Kidney glomerular epithelial cell (primary cell): Measurements from ENCODE around the gene DYNC1I1.

Experiments used
- DNase-seq: peaks from one replicate; lab custom pipeline; 2025; lab: John Stamatoyannopoulos, UW

Gene DYNC1I1

GRCh38 chr7:96026010-96026409 lies 253.7 kb downstream of the DYNC1I1 start:
- no peak for DNase-seq

GRCh38 chr7:96026611-96027010 lies 254.3 kb downstream of the DYNC1I1 start:
- DNase-seq: no peak

GRCh38 chr7:96028729-96029128 lies 256.4 kb downstream of the DYNC1I1 start:
- DNase-seq: no peak

- DNase-seq: no peak
Measured at GRCh38 chr7:96033009-96033598, 260.8 kb downstream of the DYNC1I1 start.

GRCh38 chr7:96034940-96035727 lies 262.8 kb downstream of the DYNC1I1 start:
- no peak for DNase-seq

GRCh38 chr7:96040250-96040772 lies 268.0 kb downstream of the DYNC1I1 start:
- no peak for DNase-seq

- DNase-seq: no peak
Measured at GRCh38 chr7:96041171-96041570, 268.8 kb downstream of the DYNC1I1 start.

- DNase-seq: no peak
Measured at GRCh38 chr7:96045181-96045580, 272.8 kb downstream of the DYNC1I1 start.

- DNase-seq: no peak
Measured at GRCh38 chr7:96045919-96046318, 273.6 kb downstream of the DYNC1I1 start.

- DNase-seq: no peak
Measured at GRCh38 chr7:96052289-96052688, 279.9 kb downstream of the DYNC1I1 start.

GRCh38 chr7:96052860-96053470 lies 280.6 kb downstream of the DYNC1I1 start:
- DNase-seq: no peak

GRCh38 chr7:96055717-96056116 lies 283.4 kb downstream of the DYNC1I1 start:
- DNase-seq: peak; percentile 50

- DNase-seq: no peak
Measured at GRCh38 chr7:96059075-96059474, 286.7 kb downstream of the DYNC1I1 start.

- no peak for DNase-seq
Measured at GRCh38 chr7:96061009-96061408, 288.7 kb downstream of the DYNC1I1 start.

- DNase-seq: no peak
Measured at GRCh38 chr7:96061844-96062243, 289.5 kb downstream of the DYNC1I1 start.

- DNase-seq: peak; percentile 10
Measured at GRCh38 chr7:96067321-96067720, 295.0 kb downstream of the DYNC1I1 start.

- no peak for DNase-seq
Measured at GRCh38 chr7:96069401-96069800, 297.0 kb downstream of the DYNC1I1 start.

- DNase-seq: no peak
Measured at GRCh38 chr7:96074871-96075270, 302.5 kb downstream of the DYNC1I1 start.

- DNase-seq: peak; percentile 37
Measured at GRCh38 chr7:96075510-96076349, 303.4 kb downstream of the DYNC1I1 start.

GRCh38 chr7:96076350-96076707 lies 304.0 kb downstream of the DYNC1I1 start:
- no peak for DNase-seq

GRCh38 chr7:96080027-96080426 lies 307.7 kb downstream of the DYNC1I1 start:
- DNase-seq: no peak

GRCh38 chr7:96084881-96085553 lies 312.7 kb downstream of the DYNC1I1 start:
- DNase-seq: peak; percentile 84
